HUES48 (cell line): ENCODE measurements around the gene TSPAN3.

Source experiments
- H3K27ac ChIP-seq: one replicate; pipeline ENCODE4 v1.7.0; 2013; ENCODE audit warnings: low read depth, low read length, inconsistent platforms
- H3K27me3 ChIP-seq: 2 replicates; pipeline ENCODE4 v1.6.1; 2013; ENCODE audit warnings: mild to moderate bottlenecking, low read length; ENCODE audit not compliant: control insufficient read depth, insufficient read depth
- H3K36me3 ChIP-seq: 2 replicates; pipeline ENCODE4 v1.6.1; 2013; ENCODE audit warnings: low read length; ENCODE audit not compliant: control insufficient read depth, insufficient read depth
- H3K4me1 ChIP-seq: 2 replicates; pipeline ENCODE4 v1.6.1; 2013; ENCODE audit warnings: mild to moderate bottlenecking, low read length; ENCODE audit not compliant: control insufficient read depth, insufficient read depth
- H3K4me3 ChIP-seq: 2 replicates; pipeline ENCODE4 v1.5.1; 2013; ENCODE audit warnings: mild to moderate bottlenecking, low read depth, low read length
- H3K9ac ChIP-seq: 2 replicates; pipeline ENCODE4 v1.6.1; 2013; ENCODE audit warnings: mild to moderate bottlenecking, low read depth, low read length, moderate library complexity
- H3K9me3 ChIP-seq: 2 replicates; pipeline ENCODE4 v1.6.1; 2013; ENCODE audit warnings: low read length; ENCODE audit not compliant: control insufficient read depth, insufficient read depth

The TSPAN3 gene

GRCh38 chr15:77020348-77021087 is 50.4 kb downstream of the TSPAN3 start:
- Histone ChIP-seq H3K9ac (no peak overlapping the region), H3K9me3 (no peaks in the 10 kb centered on the region), H3K4me3 (no peak overlapping the region), H3K4me1 (no peaks in the 10 kb centered on the region; the same call in 1 of the 2 replicates), H3K27me3 (no peaks in the 10 kb centered on the region), H3K36me3 (no peaks in the 10 kb centered on the region), H3K27ac (no peak overlapping the region)

- no peak overlapping the region for H3K4me3 ChIP-seq
- no peak overlapping the region for H3K9ac ChIP-seq
- H3K27ac ChIP-seq = no peak overlapping the region
- H3K36me3 ChIP-seq = no peaks in the 10 kb centered on the region
- H3K4me1 ChIP-seq = no peaks in the 10 kb centered on the region; the same call in 1 of the 2 replicates
- H3K9me3 ChIP-seq = no peaks in the 10 kb centered on the region
- no peaks in the 10 kb centered on the region for H3K27me3 ChIP-seq
These were observed 51.2 kb downstream of the TSPAN3 start for GRCh38 chr15:77019521-77020331.

GRCh38 chr15:77018796-77019505 is 52.0 kb downstream of the TSPAN3 start:
- no peaks in the 10 kb centered on the region for H3K27me3 ChIP-seq
- no peaks in the 10 kb centered on the region; the same call in 1 of the 2 replicates for H3K4me1 ChIP-seq
- no peak overlapping the region for H3K27ac ChIP-seq
- no peaks in the 10 kb centered on the region for H3K9me3 ChIP-seq
- no peak overlapping the region for H3K4me3 ChIP-seq
- no peak overlapping the region for H3K9ac ChIP-seq
- H3K36me3 ChIP-seq = no peaks in the 10 kb centered on the region

GRCh38 chr15:77017761-77018720 is 52.9 kb downstream of the TSPAN3 start:
- Histone ChIP-seq H3K4me3 (no peak overlapping the region), H3K9ac (no peak overlapping the region), H3K27ac (no peak overlapping the region), H3K4me1 (no peaks in the 10 kb centered on the region; the same call in 1 of the 2 replicates), H3K36me3 (no peaks in the 10 kb centered on the region), H3K27me3 (no peaks in the 10 kb centered on the region), H3K9me3 (no peaks in the 10 kb centered on the region)

GRCh38 chr15:77017091-77017660 is 53.7 kb downstream of the TSPAN3 start:
- H3K27me3 ChIP-seq = no peaks in the 10 kb centered on the region
- H3K4me3 ChIP-seq = no peak overlapping the region
- H3K27ac ChIP-seq = no peak overlapping the region
- no peaks in the 10 kb centered on the region for H3K36me3 ChIP-seq
- H3K9me3 ChIP-seq = no peaks in the 10 kb centered on the region
- H3K4me1 ChIP-seq = no peaks in the 10 kb centered on the region; the same call in 1 of the 2 replicates
- no peak overlapping the region for H3K9ac ChIP-seq

- H3K9me3 ChIP-seq = no peaks in the 10 kb centered on the region
- H3K27me3 ChIP-seq = no peaks in the 10 kb centered on the region
- no peak overlapping the region for H3K9ac ChIP-seq
- no peak overlapping the region for H3K4me3 ChIP-seq
- no peaks in the 10 kb centered on the region for H3K36me3 ChIP-seq
- no peaks in the 10 kb centered on the region; the same call in 1 of the 2 replicates for H3K4me1 ChIP-seq
- no peak overlapping the region for H3K27ac ChIP-seq
These were observed 54.6 kb downstream of the TSPAN3 start for GRCh38 chr15:77016321-77016695.

GRCh38 chr15:77015646-77016320 is 55.1 kb downstream of the TSPAN3 start:
- no peak overlapping the region for H3K27ac ChIP-seq

GRCh38 chr15:77014132-77015081 is 56.5 kb downstream of the TSPAN3 start:
- H3K9ac ChIP-seq = no peak overlapping the region
- no peaks in the 10 kb centered on the region for H3K36me3 ChIP-seq
- H3K9me3 ChIP-seq = no peaks in the 10 kb centered on the region
- H3K27me3 ChIP-seq = no peaks in the 10 kb centered on the region
- no peak overlapping the region for H3K27ac ChIP-seq
- no peak overlapping the region for H3K4me3 ChIP-seq
- H3K4me1 ChIP-seq = no peaks in the 10 kb centered on the region; the same call in 1 of the 2 replicates

More at GRCh38 chr15:77015646-77016320, 55.1 kb downstream of the TSPAN3 start:
- Histone ChIP-seq H3K9me3 (no peaks in the 10 kb centered on the region), H3K27me3 (no peaks in the 10 kb centered on the region), H3K4me1 (no peaks in the 10 kb centered on the region; the same call in 1 of the 2 replicates), H3K36me3 (no peaks in the 10 kb centered on the region), H3K9ac (no peak overlapping the region), H3K4me3 (no peak overlapping the region)

GRCh38 chr15:77013776-77014131 is 57.2 kb downstream of the TSPAN3 start:
- Histone ChIP-seq H3K4me3 (no peak overlapping the region), H3K9me3 (no peaks in the 10 kb centered on the region), H3K4me1 (no peaks in the 10 kb centered on the region; the same call in 1 of the 2 replicates), H3K9ac (no peak overlapping the region), H3K27me3 (no peaks in the 10 kb centered on the region), H3K36me3 (no peaks in the 10 kb centered on the region), H3K27ac (no peak overlapping the region)
